GM21529 (cell line): ENCODE data around the gene POU2F2.

ENCODE experiments used
- ATAC-seq: cut with Tn5 transposase; IDR thresholded peaks from one replicate; pipeline ENCODE4 v1.9.1; 2021; ENCODE audit not compliant: unreplicated experiment

Gene POU2F2

GRCh38 chr19:42155796-42156195 lies 23.6 kb upstream of the POU2F2 start:
- no peak for ATAC-seq

- ATAC-seq: no peak
Measured at GRCh38 chr19:42154471-42155323, 22.5 kb upstream of the POU2F2 start.

GRCh38 chr19:42153672-42154433 lies 21.6 kb upstream of the POU2F2 start:
- no peak for ATAC-seq

- no peak for ATAC-seq
Measured at GRCh38 chr19:42152910-42153671, 20.8 kb upstream of the POU2F2 start.

- ATAC-seq: no peak
Measured at GRCh38 chr19:42151782-42152684, 19.8 kb upstream of the POU2F2 start.

GRCh38 chr19:42150911-42151361 lies 18.7 kb upstream of the POU2F2 start:
- ATAC-seq: no peak

GRCh38 chr19:42150364-42150763 lies 18.1 kb upstream of the POU2F2 start:
- ATAC-seq: no peak

GRCh38 chr19:42149447-42150202 lies 17.4 kb upstream of the POU2F2 start:
- ATAC-seq: no peak

GRCh38 chr19:42148266-42148665 lies 16.0 kb upstream of the POU2F2 start:
- ATAC-seq: no peak

GRCh38 chr19:42143341-42144234 lies 11.3 kb upstream of the POU2F2 start:
- ATAC-seq: no peak

GRCh38 chr19:42140125-42140754 lies 8.0 kb upstream of the POU2F2 start:
- no peak for ATAC-seq

GRCh38 chr19:42134535-42135070 lies 2.4 kb upstream of the POU2F2 start:
- ATAC-seq: no peak

- ATAC-seq: peak; percentile 32
Measured at GRCh38 chr19:42132851-42133528, 744 bp upstream of the POU2F2 start.

GRCh38 chr19:42131149-42132029 lies 857 bp downstream of the POU2F2 start:
- ATAC-seq: no peak

- ATAC-seq: no peak
Measured at GRCh38 chr19:42130254-42130573, 2.0 kb downstream of the POU2F2 start.
